Stimulated activated CD8-positive, alpha-beta memory T cell treated with anti-CD3 and anti-CD28 coated beads, Interleukin-4, amount 100 ng/mL, for 48 hours (primary cell): Measurements from ENCODE around the gene MYRF.

Experiments
- DNase-seq: peaks from one replicate; pipeline ENCODE4 v3.0.0-alpha.2; 2020

The MYRF gene

DNA sequence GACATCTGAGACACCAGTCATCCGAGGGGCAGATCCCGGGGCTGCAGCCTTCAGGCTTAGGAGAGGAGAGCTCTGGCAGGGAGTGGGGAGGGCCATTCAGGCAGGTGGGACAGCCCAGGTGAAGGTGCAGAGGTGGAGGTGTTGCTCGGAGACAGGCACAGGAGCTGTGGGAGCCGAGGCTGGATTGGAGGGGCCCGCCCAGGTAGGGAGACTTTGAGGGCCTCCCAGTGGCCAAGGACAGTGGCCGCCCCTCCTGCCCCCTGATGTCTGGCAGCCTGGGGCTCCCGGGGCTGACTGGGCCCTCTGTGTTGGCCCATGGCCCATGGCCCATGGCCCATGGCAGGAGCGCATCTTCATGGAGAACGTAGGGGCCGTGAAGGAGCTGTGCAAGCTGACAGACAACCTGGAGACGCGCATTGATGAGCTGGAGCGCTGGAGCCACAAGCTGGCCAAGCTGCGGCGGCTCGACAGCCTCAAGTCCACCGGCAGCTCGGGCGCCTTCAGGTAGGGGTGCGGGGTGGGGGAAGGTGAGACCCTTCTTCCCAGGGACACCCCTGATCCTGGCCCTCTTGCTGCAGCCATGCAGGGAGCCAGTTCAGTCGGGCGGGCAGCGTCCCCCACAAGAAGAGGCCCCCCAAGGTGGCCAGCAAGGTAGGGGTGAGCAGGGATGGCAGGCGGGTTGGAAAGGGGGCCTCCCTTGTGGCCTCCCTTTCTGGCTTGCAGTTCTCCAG is 26.6 kb downstream of the MYRF start:
- DNase-seq: no peak

DNA sequence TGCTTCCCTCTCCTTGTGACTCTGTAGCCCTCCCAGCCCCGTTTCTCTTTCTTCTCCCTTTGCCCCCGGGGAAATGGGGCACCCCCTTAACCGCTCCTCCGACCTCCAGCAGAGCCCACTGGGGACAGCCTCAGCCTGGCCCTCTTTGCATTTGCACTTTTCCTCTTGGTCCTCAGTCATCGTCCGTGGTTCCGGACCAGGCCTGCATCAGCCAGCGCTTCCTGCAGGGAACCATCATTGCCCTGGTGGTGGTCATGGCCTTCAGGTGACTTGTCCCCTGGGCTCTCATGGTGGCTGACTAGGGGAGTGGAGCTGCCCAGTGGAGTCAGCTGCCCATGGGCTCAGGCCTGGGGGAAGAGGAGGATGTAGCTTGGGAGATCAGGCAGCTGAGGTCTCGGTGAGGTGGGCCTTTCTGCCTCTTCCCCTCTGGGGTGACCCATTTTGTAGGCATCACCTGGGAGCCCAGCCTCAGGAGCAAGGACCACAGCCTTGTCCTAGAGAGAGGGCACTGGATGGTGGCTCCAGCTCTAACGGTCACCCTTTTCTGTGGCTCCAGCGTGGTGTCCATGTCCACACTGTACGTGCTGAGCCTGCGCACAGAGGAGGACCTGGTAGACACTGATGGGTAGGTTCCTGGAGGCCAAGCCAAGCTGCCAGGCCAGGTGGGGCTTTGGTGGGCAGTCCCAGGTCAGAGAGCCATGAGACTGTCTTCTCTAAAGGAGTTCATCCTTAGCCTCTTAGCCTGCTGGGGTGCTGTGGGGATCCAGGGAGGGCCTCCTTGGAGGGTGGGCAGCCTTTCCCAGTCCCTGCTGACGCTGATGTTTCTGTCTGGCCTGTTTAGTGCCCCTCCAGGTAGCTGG is 27.5 kb downstream of the MYRF start:
- no peak for DNase-seq

DNA sequence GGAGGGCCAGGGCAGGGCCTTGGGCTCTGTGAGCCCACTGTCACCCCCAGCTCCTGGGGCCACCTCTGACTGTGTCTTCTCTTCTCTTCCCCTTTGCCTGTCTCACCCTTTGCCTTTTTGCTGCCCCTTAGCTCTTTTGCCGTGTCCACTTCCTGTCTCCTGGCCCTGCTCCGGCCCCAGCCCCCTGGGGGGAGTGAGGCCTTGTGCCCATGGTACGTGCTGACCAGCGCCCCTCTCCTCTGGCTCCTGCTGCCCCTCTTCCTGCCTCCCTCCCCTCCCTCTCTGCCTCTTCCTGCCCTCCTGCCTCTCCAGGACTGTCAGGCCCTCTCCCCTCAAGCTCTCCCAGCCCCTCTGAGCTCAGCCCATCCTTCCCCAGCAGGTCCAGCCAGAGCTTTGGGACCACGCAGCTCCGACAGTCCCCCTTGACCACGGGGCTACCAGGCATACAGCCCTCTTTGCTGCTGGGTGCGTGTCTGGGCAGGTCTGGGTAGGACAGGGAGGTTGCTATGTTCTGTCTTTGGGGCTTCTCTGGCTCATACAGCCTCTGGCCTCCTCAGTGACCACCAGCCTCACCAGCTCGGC is 28.2 kb downstream of the MYRF start:
- DNase-seq: no peak

DNA sequence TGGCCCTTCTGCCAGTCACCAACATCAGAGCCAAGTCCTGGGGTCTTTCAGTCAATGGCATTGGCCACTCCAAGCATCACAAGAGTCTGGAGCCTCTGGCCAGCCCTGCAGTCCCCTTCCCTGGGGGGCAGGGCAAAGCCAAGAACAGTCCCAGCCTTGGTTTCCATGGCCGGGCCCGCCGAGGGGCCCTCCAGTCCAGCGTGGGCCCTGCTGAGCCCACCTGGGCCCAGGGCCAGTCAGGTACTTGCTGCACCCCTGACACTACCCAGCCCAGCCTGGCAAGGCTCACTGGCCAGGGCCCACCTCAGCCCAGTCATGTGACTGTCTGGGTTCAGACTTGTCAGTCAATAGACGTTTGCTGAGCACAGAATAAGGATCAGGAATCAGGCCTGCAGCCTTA is 29.1 kb downstream of the MYRF start:
- no peak for DNase-seq

DNA sequence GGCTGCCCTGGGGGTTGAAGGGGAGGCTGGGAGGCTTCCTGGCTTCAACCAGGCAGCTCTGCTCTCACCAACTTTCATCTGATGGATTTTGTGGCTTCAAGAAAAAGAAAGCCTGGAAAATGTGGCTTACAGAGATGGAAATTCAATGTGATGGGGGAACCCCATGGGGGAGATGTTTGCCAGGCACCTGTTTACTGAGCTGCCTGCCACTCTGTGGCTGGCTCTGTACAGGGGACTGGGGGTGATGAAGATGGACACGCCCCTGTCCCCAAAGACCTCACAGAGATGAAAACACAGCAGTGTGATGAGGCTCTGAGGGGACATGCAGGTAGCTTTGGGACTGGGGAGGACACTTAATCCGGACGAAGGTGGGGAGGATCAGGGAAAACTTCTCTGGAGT is 29.9 kb downstream of the MYRF start:
- no peak for DNase-seq

DNA sequence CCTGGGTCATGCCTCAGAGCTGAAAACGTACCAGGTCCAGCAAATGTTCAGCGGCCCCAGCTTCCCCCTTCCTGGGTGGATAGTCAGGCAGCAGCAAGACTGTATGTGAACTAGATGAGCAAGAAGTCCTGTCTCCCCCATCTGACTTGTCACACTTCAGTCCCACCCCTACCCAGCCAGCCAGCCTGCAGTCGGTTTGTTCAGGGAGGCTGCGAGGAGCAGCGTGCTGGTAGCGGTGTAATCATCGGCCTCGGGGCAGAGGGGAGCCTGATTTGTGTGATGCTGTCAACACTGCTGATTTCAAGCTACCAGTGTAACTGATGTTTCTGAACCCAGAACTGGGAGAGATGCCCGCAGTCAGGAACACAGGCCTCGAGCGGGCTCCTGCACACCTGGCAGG is 30.4 kb downstream of the MYRF start:
- no peak for DNase-seq

DNA sequence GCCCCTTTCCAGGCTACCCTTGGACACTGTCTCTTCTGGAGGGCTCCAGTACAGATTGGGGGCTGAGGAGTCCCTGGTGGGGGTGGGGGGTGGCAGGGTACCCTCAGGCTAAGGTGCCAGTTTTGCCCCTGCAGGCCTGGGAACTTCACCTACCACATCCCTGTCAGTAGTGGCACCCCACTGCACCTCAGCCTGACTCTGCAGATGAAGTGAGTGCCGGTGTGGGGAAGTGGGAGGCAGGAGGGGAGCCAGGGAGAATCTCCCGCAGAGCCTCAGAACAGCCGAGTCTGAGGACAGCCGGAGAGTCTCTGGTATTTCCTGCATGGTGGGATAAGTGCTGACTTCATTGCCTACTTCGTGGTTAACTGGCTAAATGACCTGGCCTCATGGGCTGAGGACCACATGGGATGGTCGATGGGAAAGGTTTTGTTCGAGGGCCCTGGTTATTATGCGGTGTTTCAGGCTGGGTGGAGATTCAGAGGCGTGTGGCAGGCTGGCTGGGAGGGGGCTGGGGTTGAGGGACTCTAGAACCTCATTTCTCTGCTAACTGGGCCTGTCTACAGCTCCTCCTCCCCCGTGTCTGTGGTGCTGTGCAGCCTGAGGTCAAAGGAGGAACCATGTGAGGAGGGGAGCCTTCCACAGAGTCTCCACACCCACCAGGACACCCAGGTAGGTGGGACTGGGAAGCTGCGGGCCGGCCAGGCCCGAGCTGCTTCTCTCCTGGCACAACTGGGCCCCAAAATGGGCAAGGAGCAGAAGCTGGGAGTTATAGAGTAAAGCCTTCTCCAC is 31.5 kb downstream of the MYRF start:
- no peak for DNase-seq

DNA sequence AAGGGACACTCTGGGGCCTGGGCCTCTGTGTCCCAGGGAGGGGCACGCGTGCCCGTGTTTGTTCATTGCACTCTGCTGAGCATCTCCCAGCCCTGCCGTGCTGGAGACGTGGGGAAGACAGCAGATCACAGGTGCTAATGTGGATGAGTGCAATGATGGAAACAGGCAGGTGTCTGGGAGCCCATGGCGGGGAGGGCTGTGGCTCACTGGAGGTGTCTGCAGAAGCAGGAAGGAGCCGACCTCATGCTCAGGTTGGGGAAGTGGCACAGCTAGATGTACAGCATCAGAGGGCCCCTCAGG is 32.0 kb downstream of the MYRF start:
- DNase-seq: no peak

DNA sequence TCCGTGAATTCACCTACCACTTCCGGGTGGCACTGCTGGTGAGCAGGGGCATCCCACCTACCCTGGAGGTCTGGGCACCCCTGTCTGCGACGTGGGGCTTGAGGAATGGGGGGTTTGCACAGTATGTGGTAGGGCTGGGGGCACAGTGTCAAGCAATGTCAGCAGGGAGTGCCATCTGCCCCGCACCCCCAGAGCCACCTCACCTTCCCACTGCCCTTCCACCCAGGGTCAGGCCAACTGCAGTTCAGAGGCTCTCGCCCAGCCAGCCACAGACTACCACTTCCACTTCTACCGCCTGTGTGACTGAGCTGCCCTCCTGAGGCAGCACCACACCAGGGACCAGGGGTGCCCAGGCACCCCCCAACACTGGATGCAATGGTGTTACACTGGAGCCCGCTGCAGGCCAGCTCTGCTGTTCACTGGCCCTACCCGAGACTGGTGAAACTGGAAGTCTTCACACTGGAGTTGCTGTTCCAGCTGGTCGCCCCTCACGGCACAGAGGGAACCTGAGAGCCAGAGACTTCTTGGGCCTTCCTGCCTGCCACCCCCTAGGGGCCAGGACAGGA is 33.5 kb downstream of the MYRF start:
- no peak for DNase-seq

DNA sequence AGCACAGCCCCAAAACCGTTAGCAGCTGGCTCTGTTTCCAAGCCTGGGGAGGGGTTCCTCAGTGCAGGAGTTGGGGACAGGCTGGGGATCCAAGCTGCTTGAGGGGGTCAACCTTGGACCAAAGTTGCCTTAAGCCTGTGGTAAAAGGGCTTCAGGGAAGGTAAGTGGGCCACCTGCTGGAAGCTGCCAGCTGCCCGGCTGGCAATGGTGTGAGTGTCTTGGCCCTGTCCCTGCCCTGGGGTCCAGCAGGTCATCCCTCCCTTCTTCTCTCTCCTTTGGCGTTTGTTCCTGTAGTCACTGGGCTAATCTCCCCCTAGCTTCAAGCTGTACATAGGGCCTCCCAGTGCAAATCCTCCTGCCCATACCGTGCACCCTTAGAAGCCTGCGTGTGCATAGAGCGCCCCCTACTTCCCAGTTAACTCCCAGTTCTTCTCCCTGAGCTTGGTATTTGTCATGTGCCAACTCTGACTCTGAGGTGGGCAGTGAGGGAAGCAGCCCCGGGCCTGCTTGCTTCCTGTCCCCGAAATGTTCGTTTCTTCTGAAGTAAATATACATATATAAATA is 35.6 kb downstream of the MYRF start:
- DNase-seq: no peak

DNA sequence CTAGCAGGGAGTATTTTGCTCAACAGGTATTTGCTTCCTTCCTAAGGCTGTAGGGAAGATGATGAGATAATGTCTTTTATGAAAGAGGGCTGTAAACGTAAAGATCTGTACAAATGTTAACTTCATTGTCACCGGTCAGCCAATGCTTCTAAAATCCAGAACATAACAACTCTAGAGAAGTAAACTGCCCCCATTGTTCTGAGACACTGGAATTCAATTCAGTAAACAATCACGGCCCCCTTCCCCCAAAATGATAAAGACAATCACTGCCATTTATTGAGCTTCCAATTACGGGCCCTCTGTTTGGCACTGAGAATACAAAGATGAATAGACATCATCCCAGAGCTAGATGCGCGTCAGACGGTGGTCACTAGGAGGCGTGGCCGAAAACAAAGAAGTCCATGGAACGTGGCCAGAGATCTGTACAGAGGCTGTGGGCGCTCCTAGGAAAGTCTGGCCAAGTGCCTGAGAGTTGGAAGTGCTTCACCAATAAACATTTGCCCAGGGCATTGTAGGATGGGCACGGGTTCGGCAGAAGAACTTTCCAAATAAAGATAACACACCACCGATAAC is 39.4 kb downstream of the MYRF start:
- DNase-seq: peak; percentile 67

DNA sequence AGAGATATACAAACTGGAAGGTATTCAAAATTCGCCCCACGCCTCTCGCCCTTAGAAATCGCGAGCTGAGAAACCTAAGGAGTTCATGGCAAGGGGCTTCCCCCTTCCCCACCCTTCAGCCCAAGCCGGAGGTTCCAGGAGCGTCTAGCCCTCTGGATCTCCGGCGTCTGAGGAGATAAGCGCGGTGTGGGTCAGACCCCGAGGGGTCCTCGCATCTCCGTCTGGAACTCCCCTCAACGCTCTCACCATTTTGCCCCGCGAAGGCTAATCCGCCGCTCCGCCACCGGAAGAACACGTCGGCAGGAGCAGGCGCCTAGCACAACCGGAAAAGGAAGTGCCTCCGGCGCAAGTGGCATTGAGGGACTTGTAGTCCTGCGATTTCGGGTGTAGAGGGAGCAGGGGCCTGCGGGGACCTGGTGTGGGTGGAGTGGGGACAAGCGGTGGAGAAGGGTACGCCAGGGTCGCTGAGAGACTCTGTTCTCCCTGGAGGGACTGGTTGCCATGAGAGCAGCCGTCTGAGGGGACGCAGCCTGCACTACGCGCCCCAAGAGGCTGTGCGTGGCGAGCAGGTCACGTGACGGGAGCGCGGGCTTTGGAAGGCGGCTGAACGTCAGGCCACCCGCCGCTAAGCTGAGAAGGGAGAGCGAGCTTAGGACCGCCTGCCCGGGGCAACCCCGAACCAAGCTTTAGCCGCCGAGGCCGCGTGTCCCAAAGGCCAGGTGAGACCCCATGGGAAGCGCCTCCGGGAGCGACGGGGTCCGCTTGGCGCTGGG is 40.1 kb downstream of the MYRF start, which contains the start of the genes FEN1 and TMEM258:
FEN1 (plus strand) TSS at position 602 of the 773 bp plus-strand sequence. CDS start 2,451 bp downstream, outside the sequence.
TMEM258 (minus strand) TSS at position 290 of the 773 bp plus-strand sequence; CDS start at position 249, 41 bp downstream.
- peak; percentile 92 for DNase-seq

DNA sequence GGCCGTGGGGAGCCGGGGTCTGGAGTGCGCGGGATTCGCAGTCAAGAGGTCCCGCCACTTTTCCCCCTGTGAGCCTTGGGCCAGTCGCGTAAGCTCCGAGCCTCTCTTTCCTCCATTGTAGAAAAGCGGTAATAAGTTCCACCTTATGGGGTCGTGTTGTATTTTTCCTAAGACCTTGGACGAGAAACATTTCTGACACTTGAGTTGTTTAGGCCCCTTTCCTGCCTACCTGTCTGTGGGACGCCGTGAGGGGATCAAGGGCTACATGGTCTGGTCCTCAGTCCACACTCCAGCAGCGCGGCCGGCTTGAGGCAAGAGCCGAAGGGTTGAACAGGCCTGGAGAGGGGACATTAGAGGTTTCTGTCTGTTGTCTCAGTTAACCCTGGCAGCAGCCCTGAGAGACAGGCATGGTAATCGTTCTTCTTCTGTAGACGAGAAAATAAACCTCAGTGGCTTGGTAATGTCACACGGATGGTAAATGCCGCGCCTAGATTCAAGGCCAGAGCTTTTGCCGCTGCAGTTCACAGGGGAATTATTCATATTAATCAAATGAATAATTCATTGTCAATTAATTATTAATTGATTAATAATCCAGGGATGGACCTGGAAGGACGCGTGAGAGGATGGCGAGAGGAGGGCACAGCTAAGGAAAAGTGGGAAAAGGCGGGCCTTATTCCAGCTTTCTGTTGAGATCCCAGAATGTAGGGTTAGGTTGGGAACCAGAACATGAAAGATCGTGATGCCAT is 40.8 kb downstream of the MYRF start:
- DNase-seq: peak; percentile 38

DNA sequence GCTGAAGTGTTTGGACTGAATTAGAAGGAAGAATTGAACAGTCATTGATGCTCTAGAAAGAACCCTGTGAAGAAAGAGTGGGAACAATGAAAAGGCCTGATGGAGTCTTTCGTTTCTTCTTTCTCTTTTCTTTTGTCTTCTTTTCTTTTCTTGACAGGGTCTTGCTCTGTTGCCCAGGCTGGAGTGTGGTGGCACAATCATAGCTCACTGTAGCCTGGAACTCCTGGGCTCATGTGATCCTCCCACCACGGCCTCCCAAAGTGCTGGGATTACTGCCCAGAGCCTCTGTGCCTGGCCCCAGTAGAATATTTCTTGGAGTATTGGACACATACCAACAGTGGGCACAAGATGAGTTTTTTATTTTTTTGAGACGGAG is 41.4 kb downstream of the MYRF start:
- DNase-seq: no peak

DNA sequence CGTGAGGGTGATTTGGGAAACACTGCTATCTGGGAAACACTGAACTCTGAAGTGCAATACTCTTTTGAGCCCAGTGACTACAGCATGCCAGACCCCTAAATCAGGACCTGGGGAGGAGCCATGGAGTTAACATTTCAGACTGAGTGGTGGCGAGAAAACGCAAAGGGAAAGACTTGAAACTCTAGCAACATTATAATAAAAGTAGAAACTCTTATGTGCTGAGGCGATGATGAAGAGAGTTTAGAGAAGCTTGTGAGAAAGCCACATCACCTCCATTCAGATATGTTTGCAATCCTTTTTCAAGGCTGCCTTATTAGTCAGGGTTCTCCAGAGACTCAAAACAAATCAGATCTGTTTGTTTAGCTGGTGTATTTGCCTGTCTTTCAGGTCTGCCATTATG is 42.1 kb downstream of the MYRF start:
- no peak for DNase-seq

DNA sequence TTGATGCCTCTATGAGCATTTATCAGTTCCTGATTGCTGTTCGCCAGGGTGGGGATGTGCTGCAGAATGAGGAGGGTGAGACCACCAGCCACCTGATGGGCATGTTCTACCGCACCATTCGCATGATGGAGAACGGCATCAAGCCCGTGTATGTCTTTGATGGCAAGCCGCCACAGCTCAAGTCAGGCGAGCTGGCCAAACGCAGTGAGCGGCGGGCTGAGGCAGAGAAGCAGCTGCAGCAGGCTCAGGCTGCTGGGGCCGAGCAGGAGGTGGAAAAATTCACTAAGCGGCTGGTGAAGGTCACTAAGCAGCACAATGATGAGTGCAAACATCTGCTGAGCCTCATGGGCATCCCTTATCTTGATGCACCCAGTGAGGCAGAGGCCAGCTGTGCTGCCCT is 43.0 kb downstream of the MYRF start:
- DNase-seq: no peak

DNA sequence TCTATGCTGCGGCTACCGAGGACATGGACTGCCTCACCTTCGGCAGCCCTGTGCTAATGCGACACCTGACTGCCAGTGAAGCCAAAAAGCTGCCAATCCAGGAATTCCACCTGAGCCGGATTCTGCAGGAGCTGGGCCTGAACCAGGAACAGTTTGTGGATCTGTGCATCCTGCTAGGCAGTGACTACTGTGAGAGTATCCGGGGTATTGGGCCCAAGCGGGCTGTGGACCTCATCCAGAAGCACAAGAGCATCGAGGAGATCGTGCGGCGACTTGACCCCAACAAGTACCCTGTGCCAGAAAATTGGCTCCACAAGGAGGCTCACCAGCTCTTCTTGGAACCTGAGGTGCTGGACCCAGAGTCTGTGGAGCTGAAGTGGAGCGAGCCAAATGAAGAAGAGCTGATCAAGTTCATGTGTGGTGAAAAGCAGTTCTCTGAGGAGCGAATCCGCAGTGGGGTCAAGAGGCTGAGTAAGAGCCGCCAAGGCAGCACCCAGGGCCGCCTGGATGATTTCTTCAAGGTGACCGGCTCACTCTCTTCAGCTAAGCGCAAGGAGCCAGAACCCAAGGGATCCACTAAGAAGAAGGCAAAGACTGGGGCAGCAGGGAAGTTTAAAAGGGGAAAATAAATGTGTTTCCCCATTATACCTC is 43.6 kb downstream of the MYRF start:
- no peak for DNase-seq

DNA sequence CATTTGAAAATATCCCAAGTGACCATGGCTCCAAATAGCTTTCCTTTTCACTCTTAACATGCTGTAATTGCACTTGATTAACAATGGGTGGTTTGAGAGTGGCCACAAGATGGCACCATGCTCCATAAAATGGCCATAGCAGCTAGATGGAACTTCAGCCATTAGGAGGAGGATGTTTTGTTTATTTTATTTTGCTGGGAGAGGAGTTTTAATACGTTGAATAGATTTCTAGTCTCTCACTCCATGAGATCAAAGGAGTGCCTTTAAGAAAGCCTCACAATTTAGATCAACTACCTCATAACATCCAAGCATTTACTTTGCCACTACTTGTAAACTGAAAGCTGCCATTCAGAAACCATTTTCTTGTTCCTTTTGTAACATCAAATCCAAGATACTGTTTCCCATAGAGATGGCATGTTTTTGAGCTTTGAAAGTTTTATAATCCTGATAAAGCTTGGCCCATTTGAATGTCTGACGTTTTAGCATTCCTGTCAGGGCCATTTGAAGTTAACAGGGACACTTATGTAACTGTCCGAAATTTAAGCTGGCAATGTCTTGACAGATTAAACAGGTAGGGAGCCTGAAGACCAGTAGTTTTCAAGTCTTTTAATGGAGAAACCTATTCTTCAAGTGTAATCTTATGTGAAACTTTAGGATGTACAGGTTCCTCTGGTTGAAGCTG is 45.0 kb downstream of the MYRF start:
- DNase-seq: peak; percentile 70

DNA sequence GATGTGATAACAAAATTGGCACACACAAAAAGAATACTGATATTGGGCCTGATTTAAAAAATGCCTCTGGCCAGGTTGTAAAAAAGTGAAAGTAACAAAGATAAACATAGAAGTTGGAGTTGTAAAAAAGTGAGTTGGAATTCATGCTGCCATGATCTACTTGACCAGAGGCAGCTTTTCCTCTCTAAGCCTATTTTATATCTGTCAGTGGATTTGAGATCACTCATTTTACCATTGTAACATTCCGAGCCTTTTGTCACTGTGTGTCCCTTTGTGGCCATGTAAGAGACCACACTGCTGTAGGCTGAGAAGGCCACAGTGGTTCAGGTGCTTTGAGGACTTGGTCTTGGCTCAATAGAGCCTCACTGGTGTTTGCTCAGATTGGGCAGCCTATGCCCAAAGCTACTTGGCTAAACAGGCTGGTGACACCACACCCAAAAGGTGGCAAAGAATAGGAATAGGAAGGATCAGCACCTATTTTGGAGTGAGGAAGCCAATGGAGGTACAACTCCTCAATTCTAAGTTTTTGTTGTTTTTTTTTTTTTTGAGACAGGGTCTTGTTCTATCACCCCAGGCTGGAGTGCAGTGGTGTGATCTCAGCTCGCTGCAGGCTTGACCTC is 47.3 kb downstream of the MYRF start:
- no peak for DNase-seq
